ENCODE results near the gene BCAP29.

- TF ChIP-seq CTCF (IDR thresholded peaks at IDR 0.05; ENCODE audit: control extremely low read depth in 1 of 3, insufficient read depth in 1 of 3, low read depth in 1 of 3, low read length in 3 of 3) (no peak), TCF12 (IDR thresholded peaks at IDR 0.05; ENCODE audit: low read depth, low read length) (no peak), SP1 (IDR thresholded peaks at IDR 0.05; ENCODE audit: low read depth, low read length) (no peak), USF2 (IDR thresholded peaks at IDR 0.05; ENCODE audit: low read length) (no peak), SIX5 (IDR thresholded peaks at IDR 0.05; ENCODE audit: low read depth, low read length) (no peak), POLR2A (IDR thresholded peaks at IDR 0.05; ENCODE audit: control extremely low read depth in 1 of 2, low read depth in 2 of 2, low read length in 2 of 2) (no peak), POLR2AphosphoS5 (IDR thresholded peaks at IDR 0.05; ENCODE audit: low read depth, low read length) (no peak), MAX (IDR thresholded peaks at IDR 0.05) (no peak), CREB1 (IDR thresholded peaks at IDR 0.05) (no peak), PHF8 (conservative IDR thresholded peaks at IDR 0.05; ENCODE audit: low read depth, low read length) (no peak)
These were observed 34.4 kb downstream of the BCAP29 start for GRCh38 chr7:107614425-107614824.

All from H1 (cell line).